ENCODE data around the gene SND1.
A peak's percentile ranks its signal among the peaks of the same experiment; 100 is the strongest.

SND1 gene

DNA sequence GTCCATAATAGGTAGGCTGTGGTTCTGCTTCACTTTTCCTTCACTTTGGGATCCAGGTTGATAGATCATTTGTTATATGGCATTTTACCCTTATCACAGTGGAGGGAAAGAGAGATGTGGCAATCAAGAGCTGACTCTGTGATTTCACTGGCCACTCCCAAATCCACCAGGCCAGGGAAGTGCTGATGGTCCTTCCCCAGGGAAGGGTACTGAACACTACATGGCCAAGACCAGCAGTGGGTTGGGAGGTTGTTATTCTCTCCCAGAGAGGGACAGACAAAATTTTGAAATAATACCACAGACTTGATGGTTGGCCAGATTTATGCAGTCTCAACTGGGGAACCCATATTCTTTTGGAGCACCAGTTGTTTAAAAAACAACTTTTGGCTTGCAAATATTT lies 102.5 kb downstream of the SND1 start (continued):
- TF ChIP-seq, protein P1, sequence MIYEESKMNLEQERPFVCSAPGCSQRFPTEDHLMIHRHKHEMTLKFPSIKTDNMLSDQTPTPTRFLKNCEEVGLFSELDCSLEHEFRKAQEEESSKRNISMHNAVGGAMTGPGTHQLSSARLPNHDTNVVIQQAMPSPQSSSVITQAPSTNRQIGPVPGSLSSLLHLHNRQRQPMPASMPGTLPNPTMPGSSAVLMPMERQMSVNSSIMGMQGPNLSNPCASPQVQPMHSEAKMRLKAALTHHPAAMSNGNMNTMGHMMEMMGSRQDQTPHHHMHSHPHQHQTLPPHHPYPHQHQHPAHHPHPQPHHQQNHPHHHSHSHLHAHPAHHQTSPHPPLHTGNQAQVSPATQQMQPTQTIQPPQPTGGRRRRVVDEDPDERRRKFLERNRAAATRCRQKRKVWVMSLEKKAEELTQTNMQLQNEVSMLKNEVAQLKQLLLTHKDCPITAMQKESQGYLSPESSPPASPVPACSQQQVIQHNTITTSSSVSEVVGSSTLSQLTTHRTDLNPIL (CRISPR knock-in tag; IDR thresholded peaks at IDR 0.05; ENCODE audit: low read depth): no peak
- TF ChIP-seq, protein P2, sequence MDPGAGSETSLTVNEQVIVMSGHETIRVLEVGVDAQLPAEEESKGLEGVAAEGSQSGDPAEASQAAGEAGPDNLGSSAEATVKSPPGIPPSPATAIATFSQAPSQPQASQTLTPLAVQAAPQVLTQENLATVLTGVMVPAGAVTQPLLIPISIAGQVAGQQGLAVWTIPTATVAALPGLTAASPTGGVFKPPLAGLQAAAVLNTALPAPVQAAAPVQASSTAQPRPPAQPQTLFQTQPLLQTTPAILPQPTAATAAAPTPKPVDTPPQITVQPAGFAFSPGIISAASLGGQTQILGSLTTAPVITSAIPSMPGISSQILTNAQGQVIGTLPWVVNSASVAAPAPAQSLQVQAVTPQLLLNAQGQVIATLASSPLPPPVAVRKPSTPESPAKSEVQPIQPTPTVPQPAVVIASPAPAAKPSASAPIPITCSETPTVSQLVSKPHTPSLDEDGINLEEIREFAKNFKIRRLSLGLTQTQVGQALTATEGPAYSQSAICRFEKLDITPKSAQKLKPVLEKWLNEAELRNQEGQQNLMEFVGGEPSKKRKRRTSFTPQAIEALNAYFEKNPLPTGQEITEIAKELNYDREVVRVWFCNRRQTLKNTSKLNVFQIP (CRISPR knock-in tag; IDR thresholded peaks at IDR 0.05; ENCODE audit: borderline replicate concordance, low read depth): no peak
- no peak for TF ChIP-seq PPARA (CRISPR knock-in tag; IDR thresholded peaks at IDR 0.05; ENCODE audit: borderline replicate concordance)
- no peak for TF ChIP-seq ZC3H10 (CRISPR knock-in tag; IDR thresholded peaks at IDR 0.05)

DNA sequence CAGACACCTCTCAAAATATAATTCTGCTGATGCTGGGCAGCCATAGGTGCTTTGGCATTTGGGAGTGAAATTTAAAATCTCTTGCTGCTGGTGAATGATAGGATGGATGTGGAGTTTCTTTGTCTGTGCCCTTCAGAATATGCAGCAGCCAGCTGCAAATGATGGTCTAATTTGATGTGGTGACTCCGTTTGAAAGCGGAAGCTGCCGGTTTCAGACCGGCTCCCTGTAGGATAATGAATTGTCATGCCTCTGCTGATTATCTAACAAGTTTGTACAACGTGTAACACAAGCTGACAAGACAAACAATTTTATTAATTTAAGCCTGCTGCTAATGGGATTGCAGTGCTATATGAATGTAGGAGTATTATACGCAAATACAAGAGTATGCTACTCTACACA lies 103.5 kb downstream of the SND1 start:
- TF ChIP-seq TCF4 (CRISPR knock-in tag; IDR thresholded peaks at IDR 0.05; ENCODE audit: borderline replicate concordance) (peak; percentile 9; the same call in 1 of the 2 replicates), ZFP30 (CRISPR knock-in tag; IDR thresholded peaks at IDR 0.05) (no peak)
- ATAC-seq: peak; percentile 24; the same call in 1 of the 3 replicates

DNA sequence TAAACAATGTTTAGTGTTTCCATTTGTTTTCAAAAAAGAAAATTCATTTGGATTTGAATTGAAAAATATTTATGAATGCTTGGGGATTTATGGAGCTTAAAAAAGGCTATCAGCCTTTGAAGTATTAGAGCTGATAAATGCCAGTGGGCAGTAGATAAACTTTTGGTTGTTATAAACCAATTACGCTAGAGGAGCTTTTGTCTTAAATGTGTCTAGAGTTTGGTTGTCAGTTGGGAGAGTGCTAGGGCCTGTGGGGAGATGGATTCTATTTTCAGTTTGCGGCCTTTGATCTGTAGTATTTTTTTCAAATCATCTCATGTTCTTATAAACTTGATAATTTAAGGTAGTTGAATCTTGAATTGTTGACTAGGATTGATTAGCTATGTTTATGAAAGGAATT lies 104.0 kb downstream of the SND1 start:
- no peak for ATAC-seq
- TF ChIP-seq PPARA (CRISPR knock-in tag; IDR thresholded peaks at IDR 0.05; ENCODE audit: borderline replicate concordance): no peak
- TF ChIP-seq OSR1 (CRISPR knock-in tag; IDR thresholded peaks at IDR 0.05): no peak
- TF ChIP-seq ZNF70 (CRISPR knock-in tag; IDR thresholded peaks at IDR 0.05): no peak

DNA sequence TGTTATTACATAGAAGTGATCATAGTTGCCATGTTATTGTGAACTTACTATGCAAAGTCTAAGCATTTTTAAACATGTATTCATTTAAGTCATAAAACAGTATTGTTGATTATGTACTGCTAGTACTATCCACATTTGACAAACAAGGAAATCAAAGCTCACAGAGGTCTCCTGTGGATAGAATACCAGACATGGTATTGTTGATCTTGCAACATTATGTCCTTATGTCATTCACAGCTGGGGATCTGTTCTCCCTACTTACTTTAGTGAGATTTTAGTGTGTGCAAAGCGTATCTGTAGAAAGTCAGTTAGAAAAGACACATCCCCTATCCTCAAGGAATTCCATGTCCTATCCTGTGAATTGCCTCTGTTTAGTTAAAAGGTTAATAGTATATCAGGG lies 106.1 kb downstream of the SND1 start:
- ATAC-seq: no peak
- no peak for TF ChIP-seq ZFP30 (CRISPR knock-in tag; IDR thresholded peaks at IDR 0.05)
- no peak for TF ChIP-seq ZNF8 (CRISPR knock-in tag; IDR thresholded peaks at IDR 0.05)
- no peak for TF ChIP-seq SNAI2 (CRISPR knock-in tag; IDR thresholded peaks at IDR 0.05)
- TF ChIP-seq, protein P3, sequence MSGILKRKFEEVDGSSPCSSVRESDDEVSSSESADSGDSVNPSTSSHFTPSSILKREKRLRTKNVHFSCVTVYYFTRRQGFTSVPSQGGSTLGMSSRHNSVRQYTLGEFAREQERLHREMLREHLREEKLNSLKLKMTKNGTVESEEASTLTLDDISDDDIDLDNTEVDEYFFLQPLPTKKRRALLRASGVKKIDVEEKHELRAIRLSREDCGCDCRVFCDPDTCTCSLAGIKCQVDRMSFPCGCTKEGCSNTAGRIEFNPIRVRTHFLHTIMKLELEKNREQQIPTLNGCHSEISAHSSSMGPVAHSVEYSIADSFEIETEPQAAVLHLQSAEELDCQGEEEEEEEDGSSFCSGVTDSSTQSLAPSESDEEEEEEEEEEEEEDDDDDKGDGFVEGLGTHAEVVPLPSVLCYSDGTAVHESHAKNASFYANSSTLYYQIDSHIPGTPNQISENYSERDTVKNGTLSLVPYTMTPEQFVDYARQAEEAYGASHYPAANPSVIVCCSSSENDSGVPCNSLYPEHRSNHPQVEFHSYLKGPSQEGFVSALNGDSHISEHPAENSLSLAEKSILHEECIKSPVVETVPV (CRISPR knock-in tag; IDR thresholded peaks at IDR 0.05): no peak
- TF ChIP-seq ESRRG (CRISPR knock-in tag; IDR thresholded peaks at IDR 0.05): no peak
- TF ChIP-seq ZNF565 (CRISPR knock-in tag; conservative IDR thresholded peaks at IDR 0.05; ENCODE audit: low read depth): no peak
- no peak for TF ChIP-seq TOX (CRISPR knock-in tag; IDR thresholded peaks at IDR 0.05; ENCODE audit: borderline replicate concordance)
- TF ChIP-seq, protein P1 (CRISPR knock-in tag; IDR thresholded peaks at IDR 0.05; ENCODE audit: low read depth): no peak
- TF ChIP-seq CSDC2 (CRISPR knock-in tag; IDR thresholded peaks at IDR 0.05): no peak
- no peak for TF ChIP-seq OSR1 (CRISPR knock-in tag; IDR thresholded peaks at IDR 0.05)
- TF ChIP-seq ARNTL (CRISPR knock-in tag; IDR thresholded peaks at IDR 0.05; ENCODE audit: borderline replicate concordance, low read depth): no peak
- TF ChIP-seq, protein P4, sequence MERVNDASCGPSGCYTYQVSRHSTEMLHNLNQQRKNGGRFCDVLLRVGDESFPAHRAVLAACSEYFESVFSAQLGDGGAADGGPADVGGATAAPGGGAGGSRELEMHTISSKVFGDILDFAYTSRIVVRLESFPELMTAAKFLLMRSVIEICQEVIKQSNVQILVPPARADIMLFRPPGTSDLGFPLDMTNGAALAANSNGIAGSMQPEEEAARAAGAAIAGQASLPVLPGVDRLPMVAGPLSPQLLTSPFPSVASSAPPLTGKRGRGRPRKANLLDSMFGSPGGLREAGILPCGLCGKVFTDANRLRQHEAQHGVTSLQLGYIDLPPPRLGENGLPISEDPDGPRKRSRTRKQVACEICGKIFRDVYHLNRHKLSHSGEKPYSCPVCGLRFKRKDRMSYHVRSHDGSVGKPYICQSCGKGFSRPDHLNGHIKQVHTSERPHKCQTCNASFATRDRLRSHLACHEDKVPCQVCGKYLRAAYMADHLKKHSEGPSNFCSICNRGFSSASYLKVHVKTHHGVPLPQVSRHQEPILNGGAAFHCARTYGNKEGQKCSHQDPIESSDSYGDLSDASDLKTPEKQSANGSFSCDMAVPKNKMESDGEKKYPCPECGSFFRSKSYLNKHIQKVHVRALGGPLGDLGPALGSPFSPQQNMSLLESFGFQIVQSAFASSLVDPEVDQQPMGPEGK (CRISPR knock-in tag; IDR thresholded peaks at IDR 0.05; ENCODE audit: borderline replicate concordance): no peak

DNA sequence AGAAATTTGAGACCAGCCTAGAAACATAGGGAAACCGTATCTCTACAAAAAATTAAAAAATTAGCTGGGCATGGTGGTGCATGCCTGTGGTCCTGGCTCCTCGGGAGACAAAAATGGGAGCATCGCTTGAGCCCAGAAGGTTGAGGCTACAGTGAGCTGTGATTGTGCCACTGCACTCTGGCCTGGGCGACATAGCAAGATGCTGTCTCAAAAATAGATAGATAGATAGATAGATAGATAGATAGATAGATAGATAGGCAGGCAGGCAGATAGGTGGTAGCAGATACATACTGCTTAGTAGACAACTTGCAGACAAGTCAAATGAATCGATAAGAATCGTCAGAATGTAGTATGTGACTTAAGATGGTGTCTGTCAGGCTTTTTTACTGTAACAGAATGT lies 106.9 kb downstream of the SND1 start:
- TF ChIP-seq, protein P5, sequence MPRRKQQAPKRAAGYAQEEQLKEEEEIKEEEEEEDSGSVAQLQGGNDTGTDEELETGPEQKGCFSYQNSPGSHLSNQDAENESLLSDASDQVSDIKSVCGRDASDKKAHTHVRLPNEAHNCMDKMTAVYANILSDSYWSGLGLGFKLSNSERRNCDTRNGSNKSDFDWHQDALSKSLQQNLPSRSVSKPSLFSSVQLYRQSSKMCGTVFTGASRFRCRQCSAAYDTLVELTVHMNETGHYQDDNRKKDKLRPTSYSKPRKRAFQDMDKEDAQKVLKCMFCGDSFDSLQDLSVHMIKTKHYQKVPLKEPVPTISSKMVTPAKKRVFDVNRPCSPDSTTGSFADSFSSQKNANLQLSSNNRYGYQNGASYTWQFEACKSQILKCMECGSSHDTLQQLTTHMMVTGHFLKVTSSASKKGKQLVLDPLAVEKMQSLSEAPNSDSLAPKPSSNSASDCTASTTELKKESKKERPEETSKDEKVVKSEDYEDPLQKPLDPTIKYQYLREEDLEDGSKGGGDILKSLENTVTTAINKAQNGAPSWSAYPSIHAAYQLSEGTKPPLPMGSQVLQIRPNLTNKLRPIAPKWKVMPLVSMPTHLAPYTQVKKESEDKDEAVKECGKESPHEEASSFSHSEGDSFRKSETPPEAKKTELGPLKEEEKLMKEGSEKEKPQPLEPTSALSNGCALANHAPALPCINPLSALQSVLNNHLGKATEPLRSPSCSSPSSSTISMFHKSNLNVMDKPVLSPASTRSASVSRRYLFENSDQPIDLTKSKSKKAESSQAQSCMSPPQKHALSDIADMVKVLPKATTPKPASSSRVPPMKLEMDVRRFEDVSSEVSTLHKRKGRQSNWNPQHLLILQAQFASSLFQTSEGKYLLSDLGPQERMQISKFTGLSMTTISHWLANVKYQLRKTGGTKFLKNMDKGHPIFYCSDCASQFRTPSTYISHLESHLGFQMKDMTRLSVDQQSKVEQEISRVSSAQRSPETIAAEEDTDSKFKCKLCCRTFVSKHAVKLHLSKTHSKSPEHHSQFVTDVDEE (CRISPR knock-in tag; IDR thresholded peaks at IDR 0.05): no peak
- TF ChIP-seq ZNF565 (CRISPR knock-in tag; conservative IDR thresholded peaks at IDR 0.05; ENCODE audit: low read depth) (no peak), GLIS3 (CRISPR knock-in tag; IDR thresholded peaks at IDR 0.05) (no peak), OSR1 (CRISPR knock-in tag; IDR thresholded peaks at IDR 0.05) (no peak), BACH2 (CRISPR knock-in tag; IDR thresholded peaks at IDR 0.05; ENCODE audit: borderline replicate concordance) (no peak)
- TF ChIP-seq, protein P4 (CRISPR knock-in tag; IDR thresholded peaks at IDR 0.05; ENCODE audit: borderline replicate concordance): no peak
- ATAC-seq: no peak
